Measurements from ENCODE around the gene DSCAM. TPM values are rescaled to one million over a fixed set of nuclear protein-coding genes. Genes with fewer than 3 reads are reported as not detected.

The DSCAM gene
- total RNA-seq, 1 experiment from 2014 or later, result not detected

DNA sequence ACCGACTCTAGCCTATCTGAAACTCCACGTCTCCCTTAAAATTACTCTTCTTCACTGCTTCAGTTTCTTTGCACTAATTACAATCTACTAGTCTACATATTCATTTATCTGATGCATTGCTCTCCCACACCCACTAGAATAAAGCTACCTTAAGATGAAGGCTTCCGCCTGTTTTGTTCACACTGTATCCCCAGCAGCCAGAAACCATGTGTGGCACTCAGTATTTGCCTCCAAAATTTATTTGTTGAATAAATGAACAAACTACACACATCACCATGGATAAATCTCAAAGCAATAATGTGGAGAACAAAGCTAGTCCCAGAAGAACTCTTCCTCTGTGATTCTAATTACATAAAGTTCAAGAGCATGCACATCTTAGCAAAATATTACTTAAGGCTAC, 95.7 kb downstream of the DSCAM start:
- Histone ChIP-seq H3K27me3 (no peaks in the 10 kb centered on the region; the same call in 1 of the 2 replicates), H3K36me3 (no peaks in the 10 kb centered on the region), H3K4me3 (no peak overlapping the region), H3K9me3 (no peaks in the 10 kb centered on the region)
- DNase-seq, result no peak

DNA sequence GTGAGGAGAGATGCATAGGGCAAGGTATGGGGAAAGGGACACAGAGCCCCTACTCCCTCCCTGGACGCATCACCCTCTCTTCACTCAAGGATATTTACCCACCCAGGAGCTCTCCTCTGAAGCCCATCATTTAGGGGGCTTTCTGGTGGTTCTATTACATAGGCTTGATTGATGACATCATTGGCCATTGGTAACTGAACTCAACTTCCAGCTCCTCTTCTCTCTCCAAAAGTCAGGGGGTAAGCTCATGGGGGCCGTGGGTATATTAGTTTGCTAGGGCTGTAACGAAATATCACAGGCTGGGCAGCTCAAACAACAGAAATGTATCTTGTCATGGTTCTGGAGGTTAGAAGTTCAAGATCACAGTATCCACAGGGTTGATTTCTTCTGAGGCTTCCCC, 110.8 kb downstream of the DSCAM start:
- H3K27me3 ChIP-seq, result peaks cover 9% of the 10 kb centered on the region
- no peak overlapping the region for H3K4me3 ChIP-seq
- no peaks in the 10 kb centered on the region for H3K9me3 ChIP-seq
- no peak for DNase-seq
- no peaks in the 10 kb centered on the region for H3K36me3 ChIP-seq

DNA sequence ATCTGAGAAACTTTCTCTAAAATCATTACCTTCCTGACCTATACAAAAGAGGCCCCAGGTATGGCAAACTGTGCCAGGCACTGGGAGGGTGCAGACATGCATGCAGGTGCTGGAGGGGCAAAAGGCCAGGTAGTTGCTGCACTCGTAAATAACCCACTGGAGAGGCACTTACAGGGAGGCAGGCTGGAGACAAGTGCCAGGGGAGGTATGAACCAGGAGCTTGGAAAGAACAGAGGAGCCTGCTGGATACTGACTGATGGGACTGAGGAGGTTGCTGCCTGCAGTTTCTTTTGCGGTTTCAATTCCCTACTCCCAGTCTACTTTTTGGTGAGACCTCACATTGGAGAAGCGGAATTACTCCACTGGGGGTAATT, 113.9 kb downstream of the DSCAM start:
- no peaks in the 10 kb centered on the region for H3K36me3 ChIP-seq
- no peak for DNase-seq
- no peak overlapping the region for H3K4me3 ChIP-seq
- H3K9me3 ChIP-seq, result no peaks in the 10 kb centered on the region
- H3K27me3 ChIP-seq, result peaks cover 9% of the 10 kb centered on the region

DNA sequence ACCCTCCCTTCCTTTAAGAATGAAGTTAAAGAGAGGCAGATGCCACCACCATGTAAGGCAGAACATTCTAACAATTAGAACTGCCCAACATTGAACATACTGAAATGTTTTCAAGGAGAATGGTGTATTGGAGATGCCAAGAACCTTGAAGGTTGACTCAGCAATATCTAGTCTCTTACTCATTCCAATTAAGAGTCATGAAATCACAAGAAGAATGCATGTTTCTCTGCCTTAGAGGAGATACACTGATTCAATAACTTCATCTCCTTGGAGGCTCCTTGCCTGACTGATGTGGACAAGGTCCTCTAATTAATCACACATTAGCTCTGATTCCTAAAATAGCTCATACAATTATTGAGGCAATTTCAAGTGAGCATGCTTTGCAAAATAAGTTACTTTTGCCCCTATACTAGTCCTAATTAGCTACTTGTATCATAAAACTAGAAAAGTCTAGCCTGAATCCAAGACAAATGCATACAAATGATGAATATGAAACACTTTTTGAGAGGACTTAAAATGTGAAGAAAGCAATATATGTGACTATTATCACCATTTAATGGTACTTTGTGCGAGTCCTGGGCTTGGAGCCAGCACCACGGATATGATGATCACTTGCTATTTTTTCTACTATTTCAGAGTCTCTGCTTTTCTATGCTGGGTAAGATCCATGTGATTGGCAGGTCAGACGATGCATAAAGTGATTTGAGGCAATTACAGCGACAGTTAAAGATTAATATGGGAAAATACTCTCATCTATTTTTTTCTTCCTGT, 114.5 kb downstream of the DSCAM start:
- no peak for DNase-seq
- no peaks in the 10 kb centered on the region for H3K36me3 ChIP-seq
- no peaks in the 10 kb centered on the region for H3K9me3 ChIP-seq
- H3K4me3 ChIP-seq, result no peak overlapping the region
- H3K27me3 ChIP-seq, result peaks cover 9% of the 10 kb centered on the region

DNA sequence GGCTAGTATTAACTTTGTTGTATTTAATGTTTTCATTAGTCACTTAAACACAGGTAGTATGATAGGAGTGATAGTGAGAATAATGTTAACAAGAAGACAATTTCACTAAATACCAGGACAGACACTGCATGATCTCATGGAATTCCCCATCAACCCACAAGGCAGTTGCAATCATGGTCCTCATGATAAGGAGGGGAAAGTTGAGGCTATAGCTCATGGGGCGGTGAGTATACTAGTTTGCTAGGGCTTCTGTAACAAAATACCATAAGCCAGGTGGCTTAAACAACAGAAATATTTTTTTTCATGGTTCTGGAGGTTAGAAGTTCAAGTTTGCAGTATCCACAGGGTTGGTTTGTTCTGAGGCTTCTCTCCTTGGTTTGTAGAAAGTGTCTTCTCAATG, 115.8 kb downstream of the DSCAM start:
- no peaks in the 10 kb centered on the region for H3K9me3 ChIP-seq
- peaks cover 9% of the 10 kb centered on the region for H3K27me3 ChIP-seq
- H3K4me3 ChIP-seq, result no peak overlapping the region
- no peaks in the 10 kb centered on the region for H3K36me3 ChIP-seq
- DNase-seq, result no peak

DNA sequence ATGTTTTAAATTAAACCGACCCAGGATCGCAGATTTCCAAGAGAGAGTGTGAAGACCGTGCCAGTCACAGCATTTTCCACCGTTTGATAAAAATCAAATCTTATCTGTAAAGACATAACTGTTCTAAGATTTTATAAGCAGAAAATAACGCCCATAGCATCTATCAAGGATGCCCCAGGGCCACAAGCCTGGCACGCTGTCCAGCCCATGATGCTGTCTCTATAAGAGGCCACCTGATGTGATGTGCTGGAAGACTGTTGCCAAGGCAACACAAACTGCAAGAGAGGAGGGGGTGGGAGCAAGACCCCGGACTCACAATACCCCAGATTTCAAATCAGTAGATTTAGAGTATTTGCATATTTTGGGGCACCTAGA, 116.5 kb downstream of the DSCAM start:
- no peak overlapping the region for H3K4me3 ChIP-seq
- DNase-seq, result no peak
- H3K9me3 ChIP-seq, result no peaks in the 10 kb centered on the region
- peaks cover 9% of the 10 kb centered on the region for H3K27me3 ChIP-seq
- H3K36me3 ChIP-seq, result no peaks in the 10 kb centered on the region

DNA sequence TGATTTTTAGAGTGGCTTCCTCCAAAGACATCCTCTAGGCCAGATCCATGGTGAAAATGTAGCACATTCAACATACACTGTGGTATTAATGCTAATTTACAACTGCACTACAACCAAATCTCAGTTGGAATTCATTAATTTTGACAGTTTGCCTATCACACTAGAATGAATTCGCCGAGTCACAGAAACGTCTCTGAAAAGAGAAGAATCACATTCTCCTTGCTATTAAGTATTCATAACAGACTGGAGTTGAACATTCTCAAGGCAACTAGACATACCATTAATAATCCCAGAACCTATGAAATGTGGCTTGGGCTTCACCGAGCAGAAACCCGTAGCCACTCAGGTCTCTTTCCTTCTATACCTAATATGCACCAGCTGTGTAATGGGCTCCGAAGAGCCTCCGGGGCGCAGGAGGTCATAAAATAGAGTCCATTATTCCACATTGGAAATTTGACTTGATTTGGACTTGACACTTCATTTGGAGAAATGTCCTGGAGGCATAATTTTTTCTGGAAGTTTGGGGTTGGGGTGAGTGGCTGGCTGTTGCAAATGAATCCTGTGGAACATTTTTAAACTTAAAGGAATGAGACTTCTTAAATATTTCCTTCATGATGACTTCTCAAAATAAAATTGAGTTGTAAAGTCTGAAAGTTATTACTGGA, 117.1 kb downstream of the DSCAM start:
- Histone ChIP-seq H3K9me3 (no peaks in the 10 kb centered on the region), H3K4me3 (no peak overlapping the region), H3K36me3 (no peaks in the 10 kb centered on the region), H3K27me3 (peaks cover 7% of the 10 kb centered on the region)
- DNase-seq, result no peak

DNA sequence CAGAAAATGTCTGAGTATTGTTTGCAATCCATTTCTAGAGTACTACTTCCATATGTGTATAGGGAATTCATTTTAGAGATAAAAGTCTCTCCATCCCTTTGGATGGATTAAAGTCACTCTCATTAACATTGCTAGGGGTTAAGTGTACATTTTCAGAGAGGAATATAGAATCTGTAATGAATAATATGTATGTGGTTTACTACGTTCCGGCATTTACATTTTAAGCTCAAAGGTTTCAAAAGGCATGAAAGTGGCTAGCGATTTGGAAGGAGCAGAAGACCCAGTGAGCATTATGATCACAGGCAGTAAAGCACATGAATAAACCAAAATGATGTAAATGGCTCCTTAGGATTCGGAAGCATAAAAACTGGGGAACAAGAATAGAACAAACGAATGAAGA, 123.0 kb downstream of the DSCAM start:
- Histone ChIP-seq H3K36me3 (no peaks in the 10 kb centered on the region), H3K4me3 (no peak overlapping the region), H3K9me3 (peaks cover 2% of the 10 kb centered on the region; the same call in 1 of the 2 replicates), H3K27me3 (peaks cover 5% of the 10 kb centered on the region)
- DNase-seq, result no peak

DNA sequence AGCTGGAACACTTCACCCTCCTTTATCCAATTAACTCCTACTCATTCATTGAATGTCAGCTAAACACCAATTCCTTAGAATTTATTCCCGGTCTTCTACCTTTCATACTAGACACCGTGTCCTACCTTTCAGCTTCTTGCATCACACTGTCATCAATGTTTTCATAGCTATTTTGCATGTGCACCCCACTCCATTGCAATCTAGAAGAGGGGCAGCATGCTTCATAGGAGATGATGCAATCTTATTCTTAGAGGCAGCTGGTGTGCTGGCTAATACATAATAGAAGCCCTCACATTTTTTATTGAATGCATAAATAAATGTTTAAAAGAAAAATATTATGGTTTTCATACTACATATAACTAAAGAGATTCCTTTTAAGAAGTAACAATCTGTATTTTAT, 123.6 kb downstream of the DSCAM start:
- no peak overlapping the region for H3K4me3 ChIP-seq
- no peaks in the 10 kb centered on the region for H3K36me3 ChIP-seq
- no peak for DNase-seq
- peaks cover 2% of the 10 kb centered on the region; the same call in 1 of the 2 replicates for H3K9me3 ChIP-seq
- H3K27me3 ChIP-seq, result peaks cover 4% of the 10 kb centered on the region

DNA sequence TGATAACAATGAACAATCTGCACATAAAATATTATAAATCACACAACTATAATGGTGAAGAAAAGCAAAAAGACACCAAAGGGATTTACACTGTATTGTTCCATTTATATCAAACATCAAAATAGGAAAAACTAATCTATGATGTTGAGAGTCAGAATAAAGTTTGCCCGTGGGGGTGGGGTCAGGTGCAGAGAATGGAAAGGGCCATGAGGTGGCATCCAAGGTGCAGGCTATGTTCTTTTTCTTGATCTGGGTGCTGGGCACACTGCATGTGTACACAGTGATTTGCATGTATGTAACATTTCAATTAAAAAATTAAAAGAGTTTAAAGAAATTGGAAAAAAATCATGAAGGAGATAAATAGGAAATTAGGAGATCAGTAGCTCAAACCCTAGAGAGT, 127.3 kb downstream of the DSCAM start:
- no peaks in the 10 kb centered on the region for H3K36me3 ChIP-seq
- no peak overlapping the region for H3K4me3 ChIP-seq
- peaks cover 4% of the 10 kb centered on the region; the same call in 1 of the 2 replicates for H3K27me3 ChIP-seq
- no peak for DNase-seq
- peaks cover 2% of the 10 kb centered on the region; the same call in 1 of the 2 replicates for H3K9me3 ChIP-seq

DNA sequence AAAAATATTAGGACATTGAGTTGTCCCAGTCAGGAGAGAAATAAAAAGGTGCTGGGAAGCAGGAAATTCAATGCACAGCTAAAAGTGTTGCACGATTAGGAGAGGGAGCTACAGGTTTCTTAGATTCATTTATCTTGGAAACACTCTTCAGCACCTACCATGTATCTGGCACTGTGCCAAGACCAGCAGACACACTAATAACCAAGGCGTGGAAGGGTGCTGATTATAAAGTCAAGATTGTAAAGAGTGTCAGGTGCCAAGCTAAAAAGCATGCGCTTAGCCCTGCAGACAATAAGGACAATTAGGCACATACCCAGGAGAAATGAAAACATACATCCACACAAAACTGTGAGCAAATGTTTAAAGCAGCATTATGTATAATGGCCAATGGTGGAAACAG, 129.9 kb downstream of the DSCAM start:
- Histone ChIP-seq H3K9me3 (peaks cover 2% of the 10 kb centered on the region; the same call in 1 of the 2 replicates), H3K4me3 (no peak overlapping the region), H3K36me3 (no peaks in the 10 kb centered on the region), H3K27me3 (no peaks in the 10 kb centered on the region)
- DNase-seq, result no peak

DNA sequence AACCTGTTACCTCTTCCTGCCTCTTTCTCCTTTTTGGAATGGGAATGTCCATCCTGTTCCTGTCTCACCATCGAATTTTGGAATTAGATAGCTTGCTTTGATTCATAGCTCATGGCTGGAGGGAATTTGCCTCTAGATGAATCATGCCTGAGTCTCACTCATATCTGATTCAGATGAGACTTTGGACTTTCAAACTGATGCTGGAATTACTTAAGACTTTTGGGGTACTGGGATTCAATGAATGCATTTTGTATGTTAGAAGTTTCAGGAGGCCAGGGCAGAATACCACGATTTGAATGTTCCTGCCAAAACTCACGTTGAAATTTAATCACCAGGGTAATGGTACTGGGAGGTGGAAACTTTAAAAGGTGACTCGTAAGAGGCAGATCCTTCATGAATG, 132.4 kb downstream of the DSCAM start:
- no peak overlapping the region for H3K4me3 ChIP-seq
- DNase-seq, result no peak
- H3K27me3 ChIP-seq, result no peaks in the 10 kb centered on the region
- no peaks in the 10 kb centered on the region for H3K36me3 ChIP-seq
- H3K9me3 ChIP-seq, result no peaks in the 10 kb centered on the region

DNA sequence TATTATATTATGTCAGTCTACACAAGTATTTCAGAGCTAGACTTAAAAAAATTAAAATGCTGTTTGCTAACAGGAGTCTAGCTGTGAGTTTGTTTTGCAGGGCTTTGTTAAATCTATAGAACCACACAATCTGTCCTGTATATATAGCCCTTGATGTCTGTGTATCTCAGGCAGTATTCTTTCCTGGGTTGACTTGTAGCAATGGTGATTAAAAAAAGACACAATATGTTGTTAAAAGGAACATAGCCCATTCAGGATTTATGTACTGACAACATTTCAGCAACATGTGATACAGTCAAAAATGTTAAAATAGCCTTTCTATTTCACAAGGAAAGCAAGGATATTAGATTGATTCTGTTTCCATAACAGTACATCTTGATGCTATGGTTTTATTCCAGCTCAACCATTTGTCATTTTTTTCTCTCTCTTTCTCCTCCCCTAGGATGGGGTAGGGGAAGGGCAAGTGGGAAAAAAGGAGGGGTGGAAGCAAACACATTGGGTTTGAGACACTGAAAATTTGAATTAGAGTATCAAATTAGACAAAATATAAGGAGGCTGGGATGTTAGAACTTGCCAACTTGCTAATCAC, 139.2 kb downstream of the DSCAM start:
- Histone ChIP-seq H3K9me3 (no peaks in the 10 kb centered on the region), H3K27me3 (no peaks in the 10 kb centered on the region), H3K4me3 (no peak overlapping the region), H3K36me3 (no peaks in the 10 kb centered on the region)
- DNase-seq, result no peak

DNA sequence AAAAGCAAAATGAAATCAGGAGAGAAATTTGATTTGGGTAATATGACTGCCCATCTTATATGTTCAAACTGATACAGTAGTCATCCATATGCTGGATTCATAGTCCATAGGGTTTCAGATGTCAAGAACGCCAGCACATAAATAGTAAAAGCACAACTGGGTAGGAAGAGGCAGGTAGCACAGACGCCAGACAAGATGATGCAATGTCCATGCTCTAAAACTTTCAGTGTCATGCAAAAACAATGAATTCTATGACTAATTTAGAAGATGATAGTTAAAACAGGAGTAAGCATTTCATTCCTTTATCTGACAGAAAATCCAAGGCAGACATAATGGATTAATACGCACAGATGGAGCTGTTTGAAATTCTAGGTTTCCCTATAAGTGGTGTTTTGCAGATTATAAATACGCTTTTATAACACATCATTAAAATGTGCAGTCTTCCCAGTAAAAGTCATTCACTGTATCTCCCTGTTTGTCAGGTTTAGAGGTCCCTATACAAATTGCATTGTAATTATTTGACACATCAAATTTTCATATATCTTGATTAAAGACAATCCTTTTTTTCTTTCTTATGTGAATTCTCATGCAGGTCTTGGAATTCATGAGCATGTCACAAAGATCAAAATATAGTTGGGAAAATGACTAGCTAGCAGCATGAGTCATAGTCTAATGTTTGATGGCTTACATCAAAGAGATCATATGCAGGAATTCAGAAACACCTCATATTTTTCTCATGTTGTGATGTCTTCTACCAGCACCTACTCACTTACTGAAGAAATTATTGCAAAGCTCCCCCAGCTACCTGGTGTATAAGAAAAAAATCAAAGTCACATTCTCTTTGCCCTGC, 139.9 kb downstream of the DSCAM start:
- no peak for DNase-seq
- H3K4me3 ChIP-seq, result no peak overlapping the region
- no peaks in the 10 kb centered on the region for H3K9me3 ChIP-seq
- 0 out of 2 replicates have a peak, but pooled peaks cover 2% of the 10 kb centered on the region for H3K27me3 ChIP-seq
- H3K36me3 ChIP-seq, result no peaks in the 10 kb centered on the region

DNA sequence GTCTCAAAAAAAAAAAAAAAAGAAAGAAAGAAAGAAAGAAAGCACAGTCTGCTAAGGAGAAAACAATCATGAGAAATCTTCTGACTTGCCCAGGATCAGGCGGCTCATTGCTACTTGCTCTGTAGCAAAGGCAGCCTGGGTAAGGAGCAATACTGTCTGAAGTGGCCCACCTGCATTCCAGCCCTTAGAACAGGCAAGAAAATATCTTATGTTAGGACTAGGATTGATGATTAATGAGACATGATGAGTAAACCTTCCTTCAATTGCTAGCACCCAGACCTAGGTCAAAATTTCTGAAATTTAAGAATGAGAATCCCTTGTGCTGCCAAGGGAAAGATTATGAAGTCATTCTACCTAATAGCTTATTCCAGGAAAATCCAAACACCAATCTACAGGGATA, 140.8 kb downstream of the DSCAM start:
- Histone ChIP-seq H3K4me3 (no peak overlapping the region), H3K36me3 (no peaks in the 10 kb centered on the region), H3K9me3 (no peaks in the 10 kb centered on the region), H3K27me3 (0 out of 2 replicates have a peak, but pooled peaks cover 2% of the 10 kb centered on the region)
- no peak for DNase-seq

DNA sequence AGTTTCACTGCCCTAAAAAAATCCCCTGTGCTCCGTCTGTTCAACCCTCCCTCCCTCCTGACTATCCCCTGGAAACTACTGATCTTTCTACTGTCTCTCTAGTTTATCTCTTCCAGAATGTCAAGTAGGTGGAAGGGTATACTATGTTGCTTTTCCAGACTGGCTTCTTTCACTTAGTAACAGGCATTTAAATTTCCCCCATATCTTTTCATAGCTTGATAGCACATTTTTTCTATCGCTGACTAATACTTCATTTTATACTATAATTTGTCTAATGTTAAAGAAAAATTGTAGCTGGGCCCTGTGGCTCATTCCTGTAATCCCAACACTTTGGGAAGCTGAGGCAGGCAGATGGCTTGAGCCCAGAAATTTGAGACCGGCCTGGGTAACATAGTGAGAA, 142.8 kb downstream of the DSCAM start:
- Histone ChIP-seq H3K4me3 (no peak overlapping the region), H3K36me3 (no peaks in the 10 kb centered on the region), H3K9me3 (no peaks in the 10 kb centered on the region), H3K27me3 (0 out of 2 replicates have a peak, but pooled peaks cover 2% of the 10 kb centered on the region)
- DNase-seq, result no peak

DNA sequence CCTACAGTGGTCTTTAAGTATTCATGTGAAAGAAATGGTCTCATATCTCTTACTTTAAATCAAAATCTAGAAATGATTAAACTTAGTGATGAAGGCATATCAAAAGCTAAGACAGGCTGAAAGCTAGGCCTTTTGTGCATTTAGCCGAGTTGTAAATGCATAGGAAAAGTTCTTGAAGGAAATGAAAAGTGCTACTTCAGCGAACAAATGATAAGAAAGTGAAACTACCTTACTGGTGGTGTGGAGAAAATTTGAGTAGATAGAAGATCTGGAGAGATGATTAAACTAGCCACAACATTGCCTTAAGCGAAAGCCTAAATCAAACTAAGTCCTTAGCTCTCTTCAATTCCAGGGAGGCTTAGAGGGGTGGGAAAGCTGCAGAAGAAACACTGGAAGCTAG, 147.6 kb downstream of the DSCAM start:
- 0 out of 2 replicates have a peak, but pooled peaks cover 2% of the 10 kb centered on the region for H3K27me3 ChIP-seq
- H3K4me3 ChIP-seq, result no peak overlapping the region
- no peak for DNase-seq
- H3K36me3 ChIP-seq, result no peaks in the 10 kb centered on the region
- no peaks in the 10 kb centered on the region for H3K9me3 ChIP-seq

Data from MG63 (cell line).